Brain microvascular endothelial cell (primary cell): ENCODE measurements around the gene ULK2.

Experiments used
- DNase-seq: peaks from one replicate; pipeline ENCODE4 v3.0.0-alpha.2; 2020
- H3K27ac ChIP-seq: fragments of 250-450 bp; sonication (Bioruptor Pico); 2 replicates; pipeline ENCODE4 v1.5.1; 2020; ENCODE audit warnings: mild to moderate bottlenecking, moderate library complexity
- H3K27me3 ChIP-seq: fragments of 250-450 bp; sonication (Bioruptor Pico); replicated peaks from 2 replicates; pipeline ENCODE4 v1.5.1; 2020; ENCODE audit warnings: mild to moderate bottlenecking
- H3K36me3 ChIP-seq: fragments of 250-450 bp; sonication (Bioruptor Pico); replicated peaks from 2 replicates; pipeline ENCODE4 v1.5.1; 2020; ENCODE audit warnings: mild to moderate bottlenecking
- H3K4me3 ChIP-seq: 2 replicates; pipeline ENCODE4 v1.5.1; 2011; ENCODE audit warnings: low read depth, mild to moderate bottlenecking, control low read depth, low read length, moderate library complexity
- in situ Hi-C: cut with HindIII; loops from 2 replicates; pipeline ENCODE4 v1.10.0; 2017; ENCODE audit warnings: low sequenced_read_pairs, low pct_ligation_motif_present
- TF ChIP-seq, protein P1 (sequence below): IDR thresholded peaks from 2 replicates; pipeline ENCODE4 v1.5.1; 2011; ENCODE audit warnings: low read depth, mild to moderate bottlenecking, moderate library complexity, low read length, control low read depth, inconsistent platforms; ENCODE audit errors: missing control alignments

ULK2 gene

DNA sequence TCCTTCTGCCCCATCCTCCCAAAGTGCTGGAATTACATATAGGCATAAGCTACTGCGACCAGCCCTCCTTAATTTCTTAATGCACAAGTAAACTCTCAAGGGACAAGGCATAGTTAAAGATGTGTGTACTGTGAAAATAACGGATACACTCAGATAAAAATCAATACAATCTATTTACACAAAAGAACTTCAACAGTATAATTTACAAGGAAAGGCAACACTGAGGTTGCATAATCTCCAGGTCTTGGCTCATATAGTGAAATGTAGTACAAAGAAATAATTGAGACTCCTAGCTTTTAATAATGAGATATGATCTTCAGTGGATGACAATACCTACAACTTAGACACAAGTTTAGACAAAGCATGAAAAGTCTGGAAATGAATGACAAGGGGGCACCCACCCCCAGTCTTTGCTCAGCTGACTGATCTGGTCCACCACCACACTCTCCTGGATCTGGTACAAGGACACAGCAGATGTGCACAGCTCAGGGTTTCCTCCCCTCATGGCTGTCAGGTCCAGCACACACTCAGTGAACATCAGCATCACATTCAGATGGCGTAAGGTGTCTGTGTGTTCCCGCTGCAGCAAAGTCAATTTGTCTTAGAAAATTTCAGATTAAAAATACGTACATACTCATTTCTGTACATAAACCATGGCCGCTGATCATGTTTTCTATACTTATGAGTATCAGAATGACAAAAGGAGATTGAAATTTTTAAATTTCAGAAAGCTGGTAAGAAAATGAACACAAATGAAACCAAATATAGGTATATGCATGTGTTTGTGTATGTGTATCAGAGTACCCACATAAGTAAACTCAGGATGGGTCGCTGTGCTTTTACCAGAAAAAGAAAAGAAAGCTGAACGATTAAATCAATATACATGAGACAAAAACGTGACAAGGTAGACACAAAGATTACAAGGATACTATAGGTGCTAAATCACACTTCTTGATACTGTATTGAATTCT lies 86.0 kb downstream of the ULK2 start:
- Histone ChIP-seq H3K4me3 (no peak overlapping the region), H3K36me3 (no peaks in the 10 kb centered on the region), H3K27me3 (no peaks in the 10 kb centered on the region), H3K27ac (no peak overlapping the region)
- in situ Hi-C loops = no loop called here
- TF ChIP-seq, protein P1, sequence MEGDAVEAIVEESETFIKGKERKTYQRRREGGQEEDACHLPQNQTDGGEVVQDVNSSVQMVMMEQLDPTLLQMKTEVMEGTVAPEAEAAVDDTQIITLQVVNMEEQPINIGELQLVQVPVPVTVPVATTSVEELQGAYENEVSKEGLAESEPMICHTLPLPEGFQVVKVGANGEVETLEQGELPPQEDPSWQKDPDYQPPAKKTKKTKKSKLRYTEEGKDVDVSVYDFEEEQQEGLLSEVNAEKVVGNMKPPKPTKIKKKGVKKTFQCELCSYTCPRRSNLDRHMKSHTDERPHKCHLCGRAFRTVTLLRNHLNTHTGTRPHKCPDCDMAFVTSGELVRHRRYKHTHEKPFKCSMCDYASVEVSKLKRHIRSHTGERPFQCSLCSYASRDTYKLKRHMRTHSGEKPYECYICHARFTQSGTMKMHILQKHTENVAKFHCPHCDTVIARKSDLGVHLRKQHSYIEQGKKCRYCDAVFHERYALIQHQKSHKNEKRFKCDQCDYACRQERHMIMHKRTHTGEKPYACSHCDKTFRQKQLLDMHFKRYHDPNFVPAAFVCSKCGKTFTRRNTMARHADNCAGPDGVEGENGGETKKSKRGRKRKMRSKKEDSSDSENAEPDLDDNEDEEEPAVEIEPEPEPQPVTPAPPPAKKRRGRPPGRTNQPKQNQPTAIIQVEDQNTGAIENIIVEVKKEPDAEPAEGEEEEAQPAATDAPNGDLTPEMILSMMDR = no peak
- DNase-seq = no peak

DNA sequence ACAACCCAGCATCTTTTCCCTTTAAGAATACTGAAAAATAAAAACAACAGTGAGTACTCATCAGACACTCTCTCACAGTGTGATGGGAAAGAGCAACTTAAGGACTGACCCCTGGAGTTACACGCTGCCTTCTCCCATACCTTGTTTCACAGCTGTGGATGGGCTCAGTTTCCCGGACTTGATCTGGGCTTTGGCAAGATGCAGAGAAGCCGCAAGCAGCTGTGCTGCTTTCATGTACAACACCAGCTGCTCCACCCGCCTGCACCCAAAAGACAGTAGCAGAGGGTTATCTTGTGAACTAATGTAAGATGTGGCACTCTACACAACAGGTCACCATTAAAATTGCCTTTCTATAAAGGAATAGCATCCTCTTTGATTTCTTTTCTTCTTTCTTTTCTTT lies 86.9 kb downstream of the ULK2 start:
- DNase-seq = no peak
- Histone ChIP-seq H3K36me3 (no peaks in the 10 kb centered on the region), H3K27ac (no peak overlapping the region), H3K4me3 (no peak overlapping the region), H3K27me3 (no peaks in the 10 kb centered on the region)
- TF ChIP-seq, protein P1 = no peak
- in situ Hi-C loops = no loop called here

DNA sequence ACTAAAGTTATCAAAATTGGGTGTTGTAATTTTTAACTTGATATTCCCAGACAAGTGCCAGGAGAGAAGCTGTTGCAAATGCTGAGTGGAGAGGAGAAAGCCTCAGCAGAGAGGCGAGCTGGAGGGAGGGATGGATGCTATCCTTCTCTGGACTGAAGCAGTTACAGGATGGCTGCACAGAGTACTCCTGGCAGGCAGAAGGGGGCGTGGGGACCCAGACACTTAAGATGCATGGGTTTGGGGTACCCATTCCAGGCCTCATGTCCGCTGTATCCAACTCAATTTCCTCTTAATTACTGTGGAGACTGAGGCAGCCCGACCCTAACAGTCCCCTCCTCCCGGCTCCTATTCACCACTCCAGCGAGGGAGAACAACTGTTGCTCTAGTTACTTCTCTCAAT lies 94.2 kb downstream of the ULK2 start:
- H3K36me3 ChIP-seq = no peaks in the 10 kb centered on the region
- DNase-seq = no peak
- TF ChIP-seq, protein P1 = no peak
- no peak overlapping the region for H3K4me3 ChIP-seq
- in situ Hi-C loops = no loop called here
- H3K27me3 ChIP-seq = no peaks in the 10 kb centered on the region
- no peak overlapping the region for H3K27ac ChIP-seq

DNA sequence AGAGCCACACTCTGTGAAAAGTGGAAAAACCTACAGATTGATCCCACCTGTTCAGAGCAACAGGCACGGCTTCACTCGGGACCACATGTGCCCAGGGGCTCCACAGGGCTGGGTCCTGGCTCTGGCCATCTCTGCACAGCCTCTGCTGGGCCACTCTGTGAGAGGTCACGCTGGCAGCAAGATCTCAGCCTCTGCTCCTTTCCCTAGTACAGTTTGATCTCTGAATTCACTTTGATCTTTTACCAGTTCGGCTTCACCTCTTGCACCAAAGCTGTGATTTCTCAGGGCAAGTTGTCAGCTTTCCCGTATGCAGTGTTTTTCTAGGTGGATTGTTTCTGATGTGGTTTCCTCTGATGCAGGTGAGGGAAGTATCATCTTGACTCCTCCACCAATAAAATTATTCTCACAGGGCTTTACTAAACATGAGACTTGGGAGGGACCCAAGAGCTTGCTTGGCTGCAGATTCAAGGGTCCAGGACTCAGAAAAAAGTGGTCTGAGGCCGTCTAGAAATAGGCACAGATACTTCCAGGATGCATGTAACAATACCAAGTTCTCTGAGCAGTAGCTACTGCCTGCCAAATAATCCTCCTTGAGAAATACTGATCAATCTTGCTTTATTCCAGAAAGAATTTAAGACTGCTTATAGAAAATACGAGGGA lies 95.6 kb downstream of the ULK2 start:
- DNase-seq = no peak
- Histone ChIP-seq H3K27ac (no peak overlapping the region), H3K4me3 (no peak overlapping the region), H3K36me3 (no peaks in the 10 kb centered on the region), H3K27me3 (no peaks in the 10 kb centered on the region)
- TF ChIP-seq, protein P1 = no peak
- in situ Hi-C loops = no loop called here

DNA sequence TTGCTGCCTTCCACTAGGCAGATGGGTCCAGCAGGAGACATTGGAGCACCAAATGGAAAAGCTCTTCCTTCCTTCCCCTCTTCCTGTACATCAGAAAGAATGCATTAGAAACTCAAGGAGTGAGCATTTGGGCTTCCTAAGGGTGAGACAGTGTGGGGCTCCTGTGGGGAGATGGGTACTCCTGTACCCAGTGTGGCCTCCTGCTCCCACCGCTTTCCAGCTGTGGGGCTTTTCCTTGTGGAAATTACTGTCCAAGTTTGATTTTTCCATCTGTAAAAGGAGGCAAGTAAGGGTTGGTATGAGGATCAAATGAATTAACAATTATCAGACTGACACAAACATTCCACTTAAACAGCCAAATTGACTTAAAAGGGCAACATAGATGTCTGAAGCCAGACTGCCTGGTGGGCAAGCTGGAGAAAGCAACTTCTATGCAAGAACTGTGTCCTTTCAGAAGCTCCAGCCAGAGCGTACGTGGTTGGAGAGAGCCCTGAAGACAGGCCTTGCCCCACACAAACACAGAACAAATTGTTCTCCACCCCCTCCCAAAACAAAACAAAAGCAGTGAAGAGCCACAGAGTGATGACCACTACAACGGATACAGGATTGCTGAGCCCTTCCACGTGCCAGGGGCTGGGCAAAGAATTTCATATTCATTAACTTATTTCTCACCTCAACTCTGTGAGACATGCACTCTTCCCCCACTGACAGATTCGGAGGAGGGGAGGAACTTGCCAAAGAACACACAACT lies 96.6 kb downstream of the ULK2 start:
- H3K36me3 ChIP-seq = no peaks in the 10 kb centered on the region
- H3K4me3 ChIP-seq = no peak overlapping the region
- DNase-seq = no peak
- no peaks in the 10 kb centered on the region for H3K27me3 ChIP-seq
- H3K27ac ChIP-seq = no peak overlapping the region
- in situ Hi-C loops = no loop called here
- TF ChIP-seq, protein P1 = no peak
